Stromal cell of bone marrow (primary cell): Measurements from ENCODE around the gene SYNGR3.

Source experiments
- DNase-seq: peaks from one replicate; pipeline ENCODE4 v3.0.0-alpha.2; 2012; ENCODE audit warnings: low read depth

SYNGR3 gene

DNA sequence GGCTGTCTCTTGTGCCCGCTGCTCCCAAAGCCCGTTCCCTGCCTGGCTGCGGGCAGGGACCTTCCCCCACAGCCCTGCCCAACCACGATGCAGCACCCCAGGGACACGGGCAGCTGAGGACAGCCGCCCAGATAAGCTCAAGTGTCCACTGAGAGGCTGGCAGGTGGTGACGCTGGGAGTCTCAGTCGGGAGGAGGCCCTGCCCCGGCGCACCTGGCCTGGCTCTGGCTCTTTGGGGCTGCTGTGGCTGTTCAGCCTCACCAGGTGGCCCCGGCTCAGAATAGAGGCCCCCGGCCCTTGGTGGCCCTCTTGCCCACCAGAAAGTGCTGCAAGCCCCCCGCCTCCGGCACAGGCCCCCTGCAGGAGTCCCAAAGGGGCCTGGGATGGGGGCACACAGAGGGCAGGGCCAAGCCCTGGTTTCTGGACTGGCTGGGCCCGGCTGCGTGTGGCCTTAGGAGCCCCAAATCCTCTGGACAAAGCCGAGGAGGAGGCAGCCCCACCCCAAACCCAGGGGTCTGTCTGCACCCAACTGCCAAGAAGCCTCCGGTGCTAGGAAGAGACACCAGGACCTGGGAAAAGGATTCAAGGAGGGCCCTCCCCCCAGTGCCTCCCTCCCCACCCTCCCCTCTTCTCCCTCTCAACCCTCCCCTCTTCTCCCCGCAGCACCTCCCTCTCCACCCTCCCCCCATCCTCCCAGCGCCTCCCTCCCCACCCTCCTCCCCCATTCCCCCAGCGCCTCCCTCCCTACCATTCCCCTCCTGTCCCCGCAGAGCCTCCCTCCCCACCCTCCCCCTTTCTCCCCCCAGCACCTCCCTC is 52.6 kb downstream of the SYNGR3 start:
- no peak for DNase-seq

DNA sequence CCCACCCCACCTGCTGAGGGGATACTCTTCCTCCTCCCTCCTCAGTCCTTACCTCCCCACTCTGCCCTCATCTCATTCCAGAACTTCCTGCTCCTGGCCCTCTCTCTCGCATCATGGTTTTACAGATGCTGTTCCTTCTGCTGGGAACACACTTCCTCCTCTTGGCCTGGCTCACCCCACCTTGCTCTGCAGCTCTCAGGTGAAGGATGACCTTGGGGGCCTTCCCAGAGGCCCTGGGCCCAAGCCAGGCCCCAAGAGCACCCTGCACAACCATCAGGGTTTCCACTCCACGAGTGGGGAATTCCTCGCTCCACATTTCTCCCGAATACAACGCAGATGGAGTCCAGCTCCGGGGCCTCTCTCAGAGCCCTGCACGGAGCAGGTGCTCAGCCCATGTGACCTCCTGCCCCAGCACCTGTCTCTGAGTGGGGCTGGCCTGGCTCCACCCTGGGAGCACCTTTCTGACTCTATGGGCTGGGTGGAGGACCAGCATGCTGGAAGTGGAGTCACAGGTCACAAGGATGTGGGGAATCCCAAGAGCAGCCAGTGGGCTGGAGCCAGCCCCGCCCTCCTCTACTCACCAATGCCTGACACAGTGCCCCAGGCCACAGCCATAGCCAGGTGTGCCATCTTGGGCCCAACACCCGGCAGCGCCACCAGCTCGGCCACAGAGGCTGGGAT is 53.4 kb downstream of the SYNGR3 start:
- no peak for DNase-seq
